ENCODE data around the gene RAB8B.
A peak's percentile ranks its signal among the peaks of the same experiment; 100 is the strongest.

Gene RAB8B

GRCh38 chr15:63188926-63189871 lies at the start of gene RAB8B:
Gene RAB8B (plus strand): TSS chr15:63189606. CDS start chr15:63189625, 19 bp downstream.
- DNase-seq (ENCODE audit: low spot score): peak; percentile 96

GRCh38 chr15:63140936-63141335 lies 48.5 kb upstream of the RAB8B start:
- no peak for DNase-seq (ENCODE audit: low spot score)

- no peak for DNase-seq (ENCODE audit: low spot score)
Measured at GRCh38 chr15:63145426-63145825, 44.0 kb upstream of the RAB8B start.

- no peak for DNase-seq (ENCODE audit: low spot score)
Measured at GRCh38 chr15:63146684-63147083, 42.7 kb upstream of the RAB8B start.

GRCh38 chr15:63151665-63152064 lies 37.7 kb upstream of the RAB8B start:
- no peak for DNase-seq (ENCODE audit: low spot score)

- no peak for DNase-seq (ENCODE audit: low spot score)
Measured at GRCh38 chr15:63155486-63155885, 33.9 kb upstream of the RAB8B start.

GRCh38 chr15:63156086-63156710 lies 33.2 kb upstream of the RAB8B start:
- DNase-seq (ENCODE audit: low spot score): peak; percentile 15

GRCh38 chr15:63156755-63157117 lies 32.7 kb upstream of the RAB8B start:
- DNase-seq (ENCODE audit: low spot score): peak; percentile 50

GRCh38 chr15:63157118-63157843 lies 32.1 kb upstream of the RAB8B start, which contains the start of gene RPS27L:
Gene RPS27L (minus strand): TSS chr15:63157477. CDS start chr15:63157405, 72 bp downstream.
- DNase-seq (ENCODE audit: low spot score): peak; percentile 94

- DNase-seq (ENCODE audit: low spot score): peak; percentile 70
Measured at GRCh38 chr15:63157891-63158431, 31.4 kb upstream of the RAB8B start.

GRCh38 chr15:63160638-63161037 lies 28.8 kb upstream of the RAB8B start:
- no peak for DNase-seq (ENCODE audit: low spot score)

GRCh38 chr15:63163217-63163616 lies 26.2 kb upstream of the RAB8B start:
- no peak for DNase-seq (ENCODE audit: low spot score)

GRCh38 chr15:63165166-63165859 lies 24.1 kb upstream of the RAB8B start:
- no peak for DNase-seq (ENCODE audit: low spot score)

GRCh38 chr15:63166219-63166618 lies 23.2 kb upstream of the RAB8B start:
- DNase-seq (ENCODE audit: low spot score): no peak

- DNase-seq (ENCODE audit: low spot score): peak; percentile 32
Measured at GRCh38 chr15:63169788-63170187, 19.6 kb upstream of the RAB8B start.

GRCh38 chr15:63172376-63172775 lies 17.0 kb upstream of the RAB8B start:
- DNase-seq (ENCODE audit: low spot score): no peak

- peak; percentile 27 for DNase-seq (ENCODE audit: low spot score)
Measured at GRCh38 chr15:63172851-63173451, 16.5 kb upstream of the RAB8B start.

- no peak for DNase-seq (ENCODE audit: low spot score)
Measured at GRCh38 chr15:63176302-63176701, 13.1 kb upstream of the RAB8B start.

GRCh38 chr15:63178034-63178433 lies 11.4 kb upstream of the RAB8B start:
- no peak for DNase-seq (ENCODE audit: low spot score)

- no peak for DNase-seq (ENCODE audit: low spot score)
Measured at GRCh38 chr15:63180746-63181145, 8.7 kb upstream of the RAB8B start.

- no peak for DNase-seq (ENCODE audit: low spot score)
Measured at GRCh38 chr15:63181648-63182047, 7.8 kb upstream of the RAB8B start.
